ENCODE data around the gene NKX2-8. TPM values are rescaled to one million over a fixed set of nuclear protein-coding genes. Genes with fewer than 3 reads are reported as not detected.
A peak's percentile ranks its signal among the peaks of the same experiment; 100 is the strongest.

Gene NKX2-8
- total and polyA plus RNA-seq, 7 experiments from 2014 or later = not detected

DNA sequence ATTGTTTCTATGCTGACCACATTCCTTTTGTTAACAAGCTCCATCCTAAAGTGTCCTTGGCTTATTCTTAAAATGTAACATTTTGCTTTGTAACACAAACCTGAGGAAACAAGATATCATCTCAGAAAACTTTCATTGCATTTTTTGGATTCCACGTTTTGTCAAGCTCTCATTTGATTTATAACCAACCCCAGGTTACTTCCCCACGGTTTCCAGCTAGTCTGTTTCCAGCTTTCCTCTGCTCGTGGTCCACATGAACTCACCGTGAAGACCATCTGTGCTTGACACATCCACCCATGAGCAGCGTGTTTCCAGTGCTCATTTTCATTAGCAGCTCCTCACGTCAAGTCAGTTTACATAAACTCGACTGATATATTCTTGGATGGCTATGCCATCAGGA lies 6.4 kb upstream of the NKX2-8 start:
- peaks cover 72 to 85% (median 82%) of the 10 kb centered on the region in 5 donors for H3K27me3 Mint-ChIP-seq
- no peak overlapping the region for H3K4me3 Mint-ChIP-seq
- peaks cover 0 to 10% (median 0%) of the 10 kb centered on the region in 5 donors for H3K36me3 Mint-ChIP-seq
- Histone ChIP-seq H3K27me3 (ENCODE audit: control insufficient read depth in 2 of 2, insufficient read depth in 2 of 2, low read length in 2 of 2) (peaks cover 0 to 10% of the 10 kb centered on the region in 2 donors), H3K9me3 (ENCODE audit: control insufficient read depth in 2 of 3, low read length in 3 of 3) (no peaks in the 10 kb centered on the region), H3K4me3 (ENCODE audit: low read length) (no peak overlapping the region), H3K4me1 (ENCODE audit: control insufficient read depth in 2 of 2, insufficient read depth in 2 of 2, low read length in 2 of 2) (no peaks in the 10 kb centered on the region), H3K36me3 (ENCODE audit: control insufficient read depth in 2 of 3, insufficient read depth in 3 of 3, low read length in 3 of 3) (no peaks in the 10 kb centered on the region), H3K27ac (ENCODE audit: low read depth, low read length) (no peak overlapping the region)
- POLR2A ChIA-PET = no interaction called here
- intact Hi-C loops (cut with micrococcal nuclease) = loop anchor here in 1 of 2 donors (5.0 kb wide), 1 partner anchor 59 kb away; no protein-coding TSS in a partner anchor
- H3K9me3 Mint-ChIP-seq = peaks cover 0 to 4% (median 0%) of the 10 kb centered on the region in 11 donors
- CTCF ChIA-PET = interaction anchor here (0.7 kb wide), 1 partner anchor 123 kb away, joined by 6 read pairs; no protein-coding TSS in a partner anchor
- DNase-seq (no peak), ATAC-seq (no peak)
- peaks cover 0 to 3% (median 0%) of the 10 kb centered on the region in 7 donors for H3K4me1 Mint-ChIP-seq
- H3K27ac Mint-ChIP-seq = no peak overlapping the region

DNA sequence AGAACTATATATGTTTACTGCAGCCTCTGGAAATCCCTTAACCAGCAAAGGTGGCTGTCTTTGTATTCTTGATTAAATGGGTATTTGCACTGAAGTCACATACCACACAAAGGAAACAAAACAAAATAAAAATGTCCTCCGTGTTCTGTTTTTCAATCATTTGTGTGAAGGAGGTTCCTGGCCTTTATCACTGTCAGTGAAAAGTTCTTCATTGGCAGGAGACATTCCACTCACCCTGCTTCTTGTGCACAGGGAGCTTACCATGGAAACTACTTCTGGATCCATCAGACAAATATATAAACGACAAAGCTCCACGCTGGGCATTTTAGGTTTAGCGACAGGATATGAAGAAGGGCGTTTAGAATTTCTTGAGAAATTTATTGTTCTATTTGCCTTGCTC lies 5.7 kb upstream of the NKX2-8 start:
- intact Hi-C loops (cut with micrococcal nuclease) = loop anchor here in 1 of 2 donors (5.0 kb wide), 1 partner anchor 59 kb away; no protein-coding TSS in a partner anchor
- Histone ChIP-seq H3K4me1 (ENCODE audit: control insufficient read depth in 2 of 2, insufficient read depth in 2 of 2, low read length in 2 of 2) (no peaks in the 10 kb centered on the region), H3K4me3 (ENCODE audit: low read length) (no peak overlapping the region), H3K9me3 (ENCODE audit: control insufficient read depth in 2 of 3, low read length in 3 of 3) (no peaks in the 10 kb centered on the region), H3K36me3 (ENCODE audit: control insufficient read depth in 2 of 3, insufficient read depth in 3 of 3, low read length in 3 of 3) (no peaks in the 10 kb centered on the region), H3K27me3 (ENCODE audit: control insufficient read depth in 2 of 2, insufficient read depth in 2 of 2, low read length in 2 of 2) (peaks cover 0 to 10% of the 10 kb centered on the region in 2 donors), H3K27ac (ENCODE audit: low read depth, low read length) (no peak overlapping the region)
- ChIA-PET POLR2A (no interaction called here), CTCF (interaction anchor here (0.7 kb wide), 1 partner anchor 124 kb away, joined by 6 read pairs; no protein-coding TSS in a partner anchor)
- Mint-ChIP-seq H3K27me3 (peaks cover 68 to 83% (median 81%) of the 10 kb centered on the region in 5 donors), H3K27ac (no peak overlapping the region), H3K4me1 (peaks cover 0 to 3% (median 0%) of the 10 kb centered on the region in 7 donors), H3K4me3 (no peak overlapping the region), H3K9me3 (peaks cover 0 to 2% (median 0%) of the 10 kb centered on the region in 11 donors), H3K36me3 (peaks cover 0 to 10% (median 0%) of the 10 kb centered on the region in 5 donors)
- DNase-seq (no peak), ATAC-seq (no peak)

DNA sequence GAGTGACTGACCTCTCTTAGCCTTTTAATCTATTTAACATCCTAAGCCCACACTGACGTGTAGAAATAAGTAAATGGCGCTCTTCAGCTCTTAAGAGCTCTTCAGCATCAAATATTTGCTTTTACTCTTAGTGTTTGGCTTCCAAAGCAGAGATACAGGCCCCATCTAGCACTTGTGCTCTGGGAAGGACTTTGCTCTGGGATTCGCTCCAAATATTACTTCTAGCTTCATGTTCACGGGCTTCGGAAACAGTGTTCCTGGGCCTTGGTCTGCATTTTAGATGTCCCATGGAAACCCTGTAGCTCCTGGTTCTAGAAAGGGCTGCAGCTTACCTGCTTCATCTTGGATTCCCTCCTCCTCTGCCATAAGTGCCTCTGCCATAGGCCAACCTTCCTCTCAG lies 2.7 kb upstream of the NKX2-8 start:
- H3K27me3 Mint-ChIP-seq = peaks cover 53 to 81% (median 61%) of the 10 kb centered on the region in 5 donors
- no peaks in the 10 kb centered on the region for H3K9me3 ChIP-seq (ENCODE audit: control insufficient read depth in 2 of 3, low read length in 3 of 3)
- H3K36me3 ChIP-seq (ENCODE audit: control insufficient read depth in 2 of 3, insufficient read depth in 3 of 3, low read length in 3 of 3) = no peaks in the 10 kb centered on the region
- peaks cover 0 to 10% of the 10 kb centered on the region in 2 donors for H3K27me3 ChIP-seq (ENCODE audit: control insufficient read depth in 2 of 2, insufficient read depth in 2 of 2, low read length in 2 of 2)
- peaks cover 0 to 4% (median 0%) of the 10 kb centered on the region in 5 donors for H3K36me3 Mint-ChIP-seq
- no peaks in the 10 kb centered on the region for H3K4me1 ChIP-seq (ENCODE audit: control insufficient read depth in 2 of 2, insufficient read depth in 2 of 2, low read length in 2 of 2)
- H3K4me3 ChIP-seq (ENCODE audit: low read length) = no peak overlapping the region
- intact Hi-C loops (cut with micrococcal nuclease) = loop anchor here in 1 of 2 donors (2.0 to 5.0 kb wide), 3 partner anchors 62 to 76 kb away; partner anchors contain the start of gene PAX9
- no peak overlapping the region for H3K27ac Mint-ChIP-seq
- H3K4me3 Mint-ChIP-seq = no peak overlapping the region
- no peak overlapping the region for H3K27ac ChIP-seq (ENCODE audit: low read depth, low read length)
- ATAC-seq (no peak), DNase-seq (no peak)
- ChIA-PET POLR2A (no interaction called here), CTCF (no interaction called here)
- peaks cover 0 to 2% (median 0%) of the 10 kb centered on the region in 11 donors for H3K9me3 Mint-ChIP-seq
- H3K4me1 Mint-ChIP-seq = peaks cover 0 to 3% (median 0%) of the 10 kb centered on the region in 7 donors

GRCh38 chr14:36583893-36584811 lies 1.7 kb upstream of the NKX2-8 start:
- CTCF ChIA-PET = no interaction called here

DNA sequence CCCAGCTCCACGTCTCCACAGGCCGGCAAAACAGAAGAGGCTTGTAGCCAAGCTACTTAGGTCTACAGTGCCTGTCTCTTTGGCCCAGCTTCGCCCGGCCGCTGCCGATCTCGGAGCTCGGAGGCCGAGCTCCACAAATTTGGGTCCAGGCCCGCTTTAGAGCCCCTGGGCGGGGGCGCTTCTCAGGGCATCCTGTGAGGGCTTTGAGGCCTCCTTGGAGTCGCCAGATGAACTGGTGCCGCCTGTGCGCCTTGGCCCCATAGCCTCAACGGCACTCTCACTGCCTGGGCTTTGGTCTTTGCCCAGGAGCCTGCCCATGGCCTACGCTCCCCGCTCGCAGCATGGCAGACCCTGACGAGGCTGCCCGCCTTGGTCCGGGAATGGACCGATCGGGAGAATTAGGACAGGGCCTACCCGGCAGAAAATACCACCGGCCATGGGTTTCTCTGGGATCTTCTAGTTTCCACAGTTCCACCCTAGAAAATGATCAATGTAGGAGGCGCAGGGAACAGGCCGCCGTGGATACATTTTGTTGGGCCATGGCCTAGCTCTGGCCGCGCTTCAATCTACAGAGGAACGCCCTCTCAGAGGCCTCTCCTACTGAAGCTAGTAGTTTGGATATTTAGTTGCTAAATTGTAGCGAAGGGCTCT lies 953 bp upstream of the NKX2-8 start:
- ChIA-PET CTCF (no interaction called here), POLR2A (no interaction called here)
- H3K4me3 ChIP-seq (ENCODE audit: low read length) = no peak overlapping the region
- Mint-ChIP-seq H3K9me3 (peaks cover 0 to 3% (median 0%) of the 10 kb centered on the region in 11 donors), H3K4me3 (peak overlapping the region in 1 of 10 donors; percentile 44), H3K27ac (no peak overlapping the region), H3K36me3 (peaks cover 0 to 4% (median 0%) of the 10 kb centered on the region in 5 donors), H3K27me3 (peaks cover 52 to 83% (median 56%) of the 10 kb centered on the region in 5 donors), H3K4me1 (peaks cover 0 to 3% (median 0%) of the 10 kb centered on the region in 7 donors)
- H3K27me3 ChIP-seq (ENCODE audit: control insufficient read depth in 2 of 2, insufficient read depth in 2 of 2, low read length in 2 of 2) = peaks cover 0 to 10% of the 10 kb centered on the region in 2 donors
- no peaks in the 10 kb centered on the region for H3K9me3 ChIP-seq (ENCODE audit: control insufficient read depth in 2 of 3, low read length in 3 of 3)
- intact Hi-C loops (cut with micrococcal nuclease) = no loop called here
- ATAC-seq = no peak
- H3K36me3 ChIP-seq (ENCODE audit: control insufficient read depth in 2 of 3, insufficient read depth in 3 of 3, low read length in 3 of 3) = no peaks in the 10 kb centered on the region
- H3K27ac ChIP-seq (ENCODE audit: low read depth, low read length) = no peak overlapping the region
- DNase-seq = no peak
- no peaks in the 10 kb centered on the region for H3K4me1 ChIP-seq (ENCODE audit: control insufficient read depth in 2 of 2, insufficient read depth in 2 of 2, low read length in 2 of 2)

More at GRCh38 chr14:36583893-36584811, 1.7 kb upstream of the NKX2-8 start:
- DNase-seq = no peak
- peaks cover 53 to 83% (median 58%) of the 10 kb centered on the region in 5 donors for H3K27me3 Mint-ChIP-seq
- peaks cover 0 to 4% (median 0%) of the 10 kb centered on the region in 5 donors for H3K36me3 Mint-ChIP-seq
- no peak overlapping the region for H3K27ac Mint-ChIP-seq
- ATAC-seq = no peak
- intact Hi-C loops (cut with micrococcal nuclease) = loop anchor here in 1 of 2 donors (2.0 kb wide), 2 partner anchors 61 to 77 kb away; partner anchors contain the start of gene PAX9
- H3K9me3 Mint-ChIP-seq = peaks cover 0 to 2% (median 0%) of the 10 kb centered on the region in 11 donors
- POLR2A ChIA-PET = no interaction called here
- no peaks in the 10 kb centered on the region for H3K4me1 ChIP-seq (ENCODE audit: control insufficient read depth in 2 of 2, insufficient read depth in 2 of 2, low read length in 2 of 2)
- H3K4me3 ChIP-seq (ENCODE audit: low read length) = no peak overlapping the region
- H3K27ac ChIP-seq (ENCODE audit: low read depth, low read length) = no peak overlapping the region
- H3K4me3 Mint-ChIP-seq = no peak overlapping the region
- peaks cover 0 to 10% of the 10 kb centered on the region in 2 donors for H3K27me3 ChIP-seq (ENCODE audit: control insufficient read depth in 2 of 2, insufficient read depth in 2 of 2, low read length in 2 of 2)
- H3K4me1 Mint-ChIP-seq = peaks cover 0 to 3% (median 0%) of the 10 kb centered on the region in 7 donors
- no peaks in the 10 kb centered on the region for H3K36me3 ChIP-seq (ENCODE audit: control insufficient read depth in 2 of 3, insufficient read depth in 3 of 3, low read length in 3 of 3)
- no peaks in the 10 kb centered on the region for H3K9me3 ChIP-seq (ENCODE audit: control insufficient read depth in 2 of 3, low read length in 3 of 3)

DNA sequence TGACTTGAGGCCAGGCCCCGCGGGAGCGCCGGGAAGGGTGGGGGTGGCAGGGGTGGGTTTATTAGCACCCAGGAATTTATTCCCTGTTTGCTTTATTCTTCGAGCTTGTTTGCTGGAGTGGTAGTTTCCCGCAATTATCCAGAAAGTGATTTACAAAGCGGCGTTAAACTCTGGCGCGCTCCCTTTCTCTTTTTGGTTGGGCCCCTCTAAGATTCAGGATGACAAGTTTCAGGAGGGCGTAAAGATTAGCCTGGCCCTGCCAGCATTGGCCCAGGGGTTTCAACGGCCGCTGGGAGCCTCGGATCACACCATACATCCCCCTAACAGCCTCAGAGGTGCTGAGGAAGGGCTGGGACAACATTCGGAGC lies 444 bp upstream of the NKX2-8 start:
- H3K4me3 ChIP-seq (ENCODE audit: low read length) = no peak overlapping the region
- Mint-ChIP-seq H3K27me3 (peaks cover 52 to 84% (median 57%) of the 10 kb centered on the region in 5 donors), H3K4me3 (peak overlapping the region in 2 of 10 donors; percentile 12 to 44), H3K27ac (no peak overlapping the region), H3K9me3 (peaks cover 0 to 3% (median 0%) of the 10 kb centered on the region in 11 donors), H3K4me1 (peaks cover 0 to 3% (median 0%) of the 10 kb centered on the region in 7 donors), H3K36me3 (peaks cover 0 to 4% (median 0%) of the 10 kb centered on the region in 5 donors)
- ATAC-seq = no peak
- peaks cover 0 to 10% of the 10 kb centered on the region in 2 donors for H3K27me3 ChIP-seq (ENCODE audit: control insufficient read depth in 2 of 2, insufficient read depth in 2 of 2, low read length in 2 of 2)
- H3K4me1 ChIP-seq (ENCODE audit: control insufficient read depth in 2 of 2, insufficient read depth in 2 of 2, low read length in 2 of 2) = no peaks in the 10 kb centered on the region
- no peaks in the 10 kb centered on the region for H3K9me3 ChIP-seq (ENCODE audit: control insufficient read depth in 2 of 3, low read length in 3 of 3)
- no peaks in the 10 kb centered on the region for H3K36me3 ChIP-seq (ENCODE audit: control insufficient read depth in 2 of 3, insufficient read depth in 3 of 3, low read length in 3 of 3)
- intact Hi-C loops (cut with micrococcal nuclease) = no loop called here
- ChIA-PET CTCF (no interaction called here), POLR2A (no interaction called here)
- H3K27ac ChIP-seq (ENCODE audit: low read depth, low read length) = no peak overlapping the region
- no peak for DNase-seq
